HepG2 (cell line): Measurements from ENCODE around the gene TM9SF2. TPM values are rescaled to one million over a fixed set of nuclear protein-coding genes. Genes with fewer than 3 reads are reported as not detected.

ENCODE experiments used
- ATAC-seq: fragments of 200-7000 bp; cut with Tn5 transposase; 3 replicates; pipeline ENCODE4 v1.9.1; 2020; ENCODE audit warnings: mild to moderate bottlenecking, moderate library complexity
- BruUV-seq: library from RNA; stranded (reverse); fragments of 400-500 nt; replicated peaks from 2 replicates; lab custom pipeline; 2021; lab: Mats Ljungman, UMichigan
- CTCF ChIA-PET: fragments of 300-600 bp; formaldehyde crosslinking; extraction: SDS; loops from one replicate; lab custom pipeline; 2021; ENCODE audit warnings: low total read pairs, inconsistent platforms, low intra/inter-chr PET ratio; lab: Yijun Ruan, JAX
- POLR2A ChIA-PET: fragments of 350-600 bp; sonication (Branson Sonifier 250); formaldehyde crosslinking; loops from one replicate; lab custom pipeline; 2020; ENCODE audit warnings: antibody characterized with exemption, inconsistent platforms; lab: Yijun Ruan, JAX
- DNase-seq: peaks from one replicate; pipeline ENCODE4 v3.0.0-alpha.2; 2015; ENCODE audit warnings: low spot score
- FAIRE-seq: peaks from 3 replicates; lab custom pipeline; 2011; peaks lifted over from hg19 to GRCh38; lab: Jason Lieb, UNC
- H2AFZ ChIP-seq: one replicate; pipeline ENCODE4 v1.6.1; 2011; ENCODE audit warnings: low read length, inconsistent platforms
- H3K27ac ChIP-seq: fragments of 300-600 bp; 3 replicates; pipeline ENCODE4 v1.8.0; 2011; ENCODE audit warnings: mixed run types, mild to moderate bottlenecking, mixed read lengths, low read length, inconsistent platforms; ENCODE audit not compliant: insufficient read depth; ENCODE audit errors: extremely low read length
- H3K27me3 ChIP-seq, 2 experiments: fragments of 200-600 bp in 1 of 2; 2 replicates in 1 of 2; 3 replicates in 1 of 2; pipeline versions ENCODE4 v1.6.0 to v1.8.0; 2011; ENCODE audit warnings: low read length in 2 of 2, mild to moderate bottlenecking in 2 of 2, moderate library complexity in 2 of 2, inconsistent platforms in 1 of 2; ENCODE audit not compliant: insufficient read depth in 2 of 2, control insufficient read depth in 1 of 2
- H3K36me3 ChIP-seq, 2 experiments: fragments of 200-600 bp in 1 of 2; replicated peaks in 1 of 2; 2 replicates in 1 of 2; 3 replicates in 1 of 2; pipeline versions ENCODE4 v1.5.1 to v1.8.0; 2011; ENCODE audit warnings: low read length in 2 of 2, inconsistent platforms in 1 of 2; ENCODE audit not compliant: insufficient read depth in 2 of 2, control insufficient read depth in 1 of 2
- H3K4me1 ChIP-seq: 2 replicates; pipeline ENCODE4 v1.5.1; 2012; ENCODE audit warnings: low read length, inconsistent platforms; ENCODE audit not compliant: insufficient read depth
- H3K4me2 ChIP-seq: 2 replicates; pipeline ENCODE4 v1.6.0; 2011; ENCODE audit warnings: low read depth, low read length, inconsistent platforms
- H3K4me3 ChIP-seq, 3 experiments: fragments of 200-600 bp in 1 of 3; sonication (generic), shearing (Covaris generic) in 1 of 3; replicated peaks in 1 of 3; 2 replicates each; pipeline ENCODE4 v1.5.1; 2011 to 2016; ENCODE audit warnings: low read length in 3 of 3, inconsistent platforms in 2 of 3, low read depth in 2 of 3, mild to moderate bottlenecking in 2 of 3, control low read depth in 1 of 3, mixed read lengths in 1 of 3; ENCODE audit not compliant: insufficient read depth in 1 of 3
- H3K79me2 ChIP-seq: one replicate; pipeline ENCODE4 v1.6.1; 2011; ENCODE audit warnings: low read length, inconsistent platforms; ENCODE audit not compliant: insufficient read depth
- H3K9ac ChIP-seq: 2 replicates; pipeline ENCODE4 v1.6.0; 2011; ENCODE audit warnings: mild to moderate bottlenecking, low read depth, low read length, inconsistent platforms; ENCODE audit not compliant: insufficient read depth
- H3K9me3 ChIP-seq: 2 replicates; pipeline ENCODE4 v1.5.1; 2012; ENCODE audit warnings: mild to moderate bottlenecking, low read length
- H4K20me1 ChIP-seq: 2 replicates; pipeline ENCODE4 v1.6.0; 2011; ENCODE audit warnings: inconsistent platforms, mild to moderate bottlenecking, low read length, moderate library complexity; ENCODE audit not compliant: insufficient read depth
- HNRNPLL ChIP-seq: fragments of 200-400 bp; formaldehyde crosslinking; IDR thresholded peaks from 2 replicates; pipeline ENCODE4 v1.6.1; 2017; ENCODE audit warnings: mild to moderate bottlenecking, low read depth, low read length; ENCODE audit not compliant: poor library complexity, severe bottlenecking
- HOXA5 ChIP-seq: sonication (generic); formaldehyde crosslinking; IDR thresholded peaks from 2 replicates; pipeline ENCODE4 v1.4.0; 2020; ENCODE audit warnings: missing genetic modification reagents
- IRX3 ChIP-seq: sonication (generic); formaldehyde crosslinking; IDR thresholded peaks from 2 replicates; pipeline ENCODE4 v1.8.1; 2023; ENCODE audit warnings: mild to moderate bottlenecking, low read depth, missing genetic modification reagents, borderline replicate concordance
- NFYB ChIP-seq: sonication (generic); formaldehyde crosslinking; IDR thresholded peaks from 2 replicates; pipeline ENCODE4 v1.4.0; 2020; ENCODE audit warnings: missing genetic modification reagents
- NONO ChIP-seq, 2 experiments: fragments of 450-650 bp in 1 of 2; sonication (generic) in 1 of 2; formaldehyde crosslinking in 1 of 2; IDR thresholded peaks in 1 of 2; conservative IDR thresholded peaks in 1 of 2; 2 replicates each; pipeline versions ENCODE4 v1.6.1 to v1.8.0; 2017 to 2022; ENCODE audit warnings: mild to moderate bottlenecking in 1 of 2, missing genetic modification reagents in 1 of 2, moderate library complexity in 1 of 2
- ONECUT2 ChIP-seq: sonication (generic); formaldehyde crosslinking; IDR thresholded peaks from 2 replicates; pipeline ENCODE4 v1.4.0; 2020; ENCODE audit warnings: missing genetic modification reagents
- RXRA ChIP-seq: sonication (generic); formaldehyde crosslinking; IDR thresholded peaks from 2 replicates; pipeline ENCODE4 v1.5.1; 2020; ENCODE audit warnings: missing genetic modification reagents
- SMC3 ChIP-seq: IDR thresholded peaks from 2 replicates; pipeline ENCODE4 v1.6.1; 2011; ENCODE audit warnings: low read length, improper control_type of control experiment
- SRSF4 ChIP-seq: fragments of 200-400 bp; formaldehyde crosslinking; IDR thresholded peaks from one replicate; pipeline ENCODE4 v1.6.1; 2018; ENCODE audit warnings: mild to moderate bottlenecking, low read depth, low read length, moderate library complexity; ENCODE audit not compliant: poor library complexity, severe bottlenecking
- TRIM24 ChIP-seq: sonication (generic); formaldehyde crosslinking; IDR thresholded peaks from 2 replicates; pipeline ENCODE4 v1.8.0; 2022; ENCODE audit warnings: mild to moderate bottlenecking, missing genetic modification reagents
- ZFX ChIP-seq: sonication (generic); formaldehyde crosslinking; IDR thresholded peaks from 2 replicates; pipeline ENCODE4 v1.4.0; 2020; ENCODE audit warnings: mild to moderate bottlenecking, low read depth, missing genetic modification reagents, moderate library complexity
- ZIK1 ChIP-seq: sonication (generic); formaldehyde crosslinking; IDR thresholded peaks from 2 replicates; pipeline ENCODE4 v1.5.0; 2020; ENCODE audit warnings: mild to moderate bottlenecking, low read depth, missing genetic modification reagents, borderline replicate concordance
- ZNF136 ChIP-seq: sonication (generic); formaldehyde crosslinking; IDR thresholded peaks from 2 replicates; pipeline ENCODE4 v1.8.1; 2022; ENCODE audit warnings: low read depth, mild to moderate bottlenecking, moderate library complexity, missing genetic modification reagents
- ZNF253 ChIP-seq: sonication (generic); formaldehyde crosslinking; IDR thresholded peaks from 2 replicates; pipeline ENCODE4 v1.8.0; 2022; ENCODE audit warnings: mild to moderate bottlenecking, missing genetic modification reagents, borderline replicate concordance
- ZNF317 ChIP-seq: sonication (generic); formaldehyde crosslinking; IDR thresholded peaks from 2 replicates; pipeline ENCODE4 v1.5.0; 2020; ENCODE audit warnings: mild to moderate bottlenecking, missing genetic modification reagents
- ZNF331 ChIP-seq: sonication (generic); formaldehyde crosslinking; IDR thresholded peaks from 2 replicates; pipeline ENCODE4 v1.4.0; 2020; ENCODE audit warnings: missing genetic modification reagents
- ZNF547 ChIP-seq: sonication (generic); formaldehyde crosslinking; IDR thresholded peaks from 2 replicates; pipeline ENCODE4 v1.5.1; 2020; ENCODE audit warnings: mild to moderate bottlenecking, missing genetic modification reagents
- ZNF569 ChIP-seq: sonication (generic); formaldehyde crosslinking; IDR thresholded peaks from 2 replicates; pipeline ENCODE4 v1.5.0; 2020; ENCODE audit warnings: mild to moderate bottlenecking, missing genetic modification reagents, moderate library complexity, borderline replicate concordance
- ZNF629 ChIP-seq: sonication (generic); formaldehyde crosslinking; conservative IDR thresholded peaks from 2 replicates; pipeline ENCODE4 v1.5.0; 2020; ENCODE audit warnings: missing genetic modification reagents
- ZNF644 ChIP-seq: IDR thresholded peaks from 2 replicates; pipeline ENCODE4 v1.6.1; 2016; ENCODE audit warnings: low read depth
- WGBS: methylation state at CpG from one replicate; pipeline ENCODE4 v1.1.6; 2017; ENCODE audit warnings: low lambda C conversion rate; 5-methylcytosine and 5-hydroxymethylcytosine counted together
- in situ Hi-C: cut with HindIII; loops from 2 replicates; pipeline ENCODE4 v1.10.0; 2017; ENCODE audit warnings: low pct_unique_long_range_greater_than_20kb; ENCODE audit not compliant: extremely low pct_ligation_motif_present
- intact Hi-C: fragments of 100-400 bp; cut with micrococcal nuclease; formaldehyde crosslinking; loops from one replicate; pipeline ENCODE4 v1.10.0; 2022; ENCODE audit not compliant: unreplicated experiment
- polyA plus RNA-seq, 8 experiments: library from polyadenylated mRNA; depleted of rRNA in 3 of 8; stranded (reverse) in 7 of 8; unstranded in 1 of 8; fragments of >200 nt; fragmentation: Illumina TruSeq in 4 of 8; extraction: Trizol in 4 of 8; gene quantifications; 2 replicates each; pipeline versions ENCODE4 v1.2.1 to v1.2.3, GENCODE V29; 2011 to 2016; ENCODE audit warnings: low read depth in 4 of 8, missing spikeins in 1 of 8, mixed read lengths in 1 of 8; ENCODE audit not compliant: insufficient read depth in 1 of 8
- total RNA-seq, 5 experiments: library from RNA; depleted of rRNA; stranded (reverse); fragments of >200 nt; fragmentation: Illumina TruSeq; extraction: Trizol; gene quantifications; 2 replicates each; pipeline ENCODE4 v1.2.3, GENCODE V29; 2016; ENCODE audit warnings: low read depth in 1 of 5
- TF ChIP-seq, protein P1 (sequence below): sonication (generic); formaldehyde crosslinking; IDR thresholded peaks from 2 replicates; pipeline ENCODE4 v1.5.1; 2020; ENCODE audit warnings: mild to moderate bottlenecking, missing genetic modification reagents, borderline replicate concordance
- TF ChIP-seq, protein P2 (sequence below): sonication (generic); formaldehyde crosslinking; IDR thresholded peaks from 2 replicates; pipeline ENCODE4 v1.8.1; 2023; ENCODE audit warnings: mild to moderate bottlenecking, missing genetic modification reagents

Gene TM9SF2
- total and polyA plus RNA-seq, 2 of the 13 experiments (the other 11 are each of a cell fraction or from before 2014, with no cell fraction given): 94.1 to 123 TPM

DNA sequence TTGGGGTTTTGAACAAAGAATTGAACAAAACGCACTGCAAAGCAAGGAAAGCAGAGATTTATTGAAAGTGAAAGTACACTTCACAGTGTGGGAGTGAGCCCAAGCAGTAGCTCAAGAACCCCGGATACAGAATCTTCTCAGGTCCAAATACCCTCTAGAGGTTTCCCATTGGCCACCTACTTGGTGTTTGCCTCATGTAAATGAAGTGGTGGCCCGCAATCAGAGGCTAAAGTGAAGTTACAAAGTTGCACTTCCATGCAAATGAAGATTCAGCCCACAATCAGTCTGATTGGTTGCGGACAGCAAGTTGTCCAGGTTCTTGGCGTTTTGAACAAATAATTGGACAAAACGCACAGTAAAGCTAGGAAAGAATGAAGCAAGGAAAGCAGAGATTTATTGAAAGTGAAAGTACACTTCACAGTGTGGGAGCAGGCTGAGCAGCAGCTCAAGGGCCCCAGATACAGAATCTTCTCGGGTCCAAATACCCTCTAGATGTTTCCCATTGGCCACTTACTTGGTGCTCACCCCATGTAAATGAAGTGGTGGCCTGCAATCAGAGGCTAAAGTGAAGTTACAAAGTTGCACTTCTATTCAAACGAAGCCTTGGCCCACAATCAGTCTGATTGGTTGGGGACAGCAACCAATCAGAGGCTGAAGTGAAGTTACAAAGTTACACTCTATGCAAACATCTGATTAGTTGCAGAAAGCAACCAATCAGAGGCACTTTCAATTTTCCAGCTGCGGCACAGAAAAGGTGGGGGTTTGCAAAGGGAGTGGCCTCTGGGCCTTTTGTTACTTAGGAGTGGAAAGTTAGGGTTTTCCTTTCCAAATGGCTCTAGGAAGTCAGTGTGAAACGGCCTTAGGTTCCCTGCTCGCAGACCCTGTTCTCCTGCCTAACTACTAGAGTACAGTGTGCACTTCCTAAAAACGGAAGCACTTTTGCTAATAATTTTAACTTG lies 4.8 kb upstream of the TM9SF2 start:
- ChIA-PET CTCF (no interaction called here), POLR2A (interaction anchor here (1.0 to 1.6 kb wide), 3 partner anchors 10 to 295 kb away, joined by 3 to 9 read pairs (median 3); partner anchors contain the start of gene CLYBL)
- peak overlapping the region; percentile 72 for H2AFZ ChIP-seq
- H3K27me3 ChIP-seq: no peaks in the 10 kb centered on the region; a peak in 1 of 5 replicates
- ATAC-seq: peak; percentile 76
- FAIRE-seq: peak; percentile 99
- H3K36me3 ChIP-seq: no peaks in the 10 kb centered on the region
- H3K4me3 ChIP-seq: peak overlapping the region; percentile 53 to 95 (median 75)
- under 1% methylated on average over 12 of the region's 12 CpGs for WGBS
- H3K27ac ChIP-seq: peak overlapping the region; percentile 87
- intact Hi-C loops (loop anchor here (5.0 kb wide), 1 partner anchor 294 kb away; the partner anchor contains the start of gene UBAC2), in situ Hi-C loops (no loop called here)
- DNase-seq: peak; percentile 98
- peak overlapping the region; percentile 82 for H3K9ac ChIP-seq
- H4K20me1 ChIP-seq: no peaks in the 10 kb centered on the region
- BruUV-seq: no TSS peak
- H3K4me1 ChIP-seq: peaks cover 38% of the 10 kb centered on the region
- H3K9me3 ChIP-seq: no peaks in the 10 kb centered on the region
- H3K4me2 ChIP-seq: peak overlapping the region; percentile 91
- H3K79me2 ChIP-seq: peaks cover 21% of the 10 kb centered on the region
- TF ChIP-seq ZNF253 (no peak), NONO (IDR thresholded peaks at IDR 0.05) (no peak), NONO (CRISPR knock-in tag; conservative IDR thresholded peaks at IDR 0.05) (0 out of 2 replicates have a peak, but pooled peaks have one; percentile 26), ZNF644 (CRISPR knock-in tag) (no peak), ZIK1 (CRISPR knock-in tag) (no peak), ZFX (CRISPR knock-in tag) (peak; percentile 59), NFYB (CRISPR knock-in tag) (peak; percentile 87), ONECUT2 (CRISPR knock-in tag) (no peak), ZNF136 (CRISPR knock-in tag) (no peak), IRX3 (CRISPR knock-in tag) (no peak), SMC3 (no peak), ZNF547 (CRISPR knock-in tag) (peak; percentile 11; the same call in 1 of the 2 replicates), HNRNPLL (no peak), ZNF629 (0 out of 2 replicates have a peak, but pooled peaks have one; percentile 28), TRIM24 (CRISPR knock-in tag) (no peak), HOXA5 (0 out of 2 replicates have a peak, but pooled peaks have one; percentile 50), RXRA (CRISPR knock-in tag) (no peak), ZNF569 (CRISPR knock-in tag) (no peak), ZNF331 (CRISPR knock-in tag) (no peak), ZNF317 (0 out of 2 replicates have a peak, but pooled peaks have one; percentile 36), SRSF4 (no peak)
- TF ChIP-seq, protein P1, sequence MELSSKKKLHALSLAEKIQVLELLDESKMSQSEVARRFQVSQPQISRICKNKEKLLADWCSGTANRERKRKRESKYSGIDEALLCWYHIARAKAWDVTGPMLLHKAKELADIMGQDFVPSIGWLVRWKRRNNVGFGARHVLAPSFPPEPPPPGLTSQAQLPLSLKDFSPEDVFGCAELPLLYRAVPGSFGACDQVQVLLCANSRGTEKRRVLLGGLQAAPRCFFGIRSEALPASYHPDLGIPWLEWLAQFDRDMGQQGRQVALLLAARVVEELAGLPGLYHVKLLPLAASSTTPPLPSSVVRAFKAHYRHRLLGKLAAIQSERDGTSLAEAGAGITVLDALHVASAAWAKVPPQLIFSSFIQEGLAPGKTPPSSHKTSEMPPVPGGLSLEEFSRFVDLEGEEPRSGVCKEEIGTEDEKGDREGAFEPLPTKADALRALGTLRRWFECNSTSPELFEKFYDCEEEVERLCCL (CRISPR knock-in tag): no peak
- TF ChIP-seq, protein P2, sequence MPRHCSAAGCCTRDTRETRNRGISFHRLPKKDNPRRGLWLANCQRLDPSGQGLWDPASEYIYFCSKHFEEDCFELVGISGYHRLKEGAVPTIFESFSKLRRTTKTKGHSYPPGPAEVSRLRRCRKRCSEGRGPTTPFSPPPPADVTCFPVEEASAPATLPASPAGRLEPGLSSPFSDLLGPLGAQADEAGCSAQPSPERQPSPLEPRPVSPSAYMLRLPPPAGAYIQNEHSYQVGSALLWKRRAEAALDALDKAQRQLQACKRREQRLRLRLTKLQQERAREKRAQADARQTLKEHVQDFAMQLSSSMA (CRISPR knock-in tag): no peak
